22Rv1 (cell line): ENCODE measurements around the gene ERICH3.

ENCODE experiments used
- H3K27ac ChIP-seq: fragments of 450-650 bp; 2 replicates; pipeline ENCODE4 v1.5.1; 2017
- ZFX ChIP-seq: fragments of 450-650 bp; IDR thresholded peaks from 2 replicates; pipeline ENCODE4 v1.6.1; 2017; ENCODE audit warnings: antibody characterized with exemption, borderline replicate concordance
- TF ChIP-seq, protein P1 (sequence below): fragments of 450-650 bp; IDR thresholded peaks from 2 replicates; pipeline ENCODE4 v1.5.1; 2017; ENCODE audit warnings: mild to moderate bottlenecking

The ERICH3 gene

DNA sequence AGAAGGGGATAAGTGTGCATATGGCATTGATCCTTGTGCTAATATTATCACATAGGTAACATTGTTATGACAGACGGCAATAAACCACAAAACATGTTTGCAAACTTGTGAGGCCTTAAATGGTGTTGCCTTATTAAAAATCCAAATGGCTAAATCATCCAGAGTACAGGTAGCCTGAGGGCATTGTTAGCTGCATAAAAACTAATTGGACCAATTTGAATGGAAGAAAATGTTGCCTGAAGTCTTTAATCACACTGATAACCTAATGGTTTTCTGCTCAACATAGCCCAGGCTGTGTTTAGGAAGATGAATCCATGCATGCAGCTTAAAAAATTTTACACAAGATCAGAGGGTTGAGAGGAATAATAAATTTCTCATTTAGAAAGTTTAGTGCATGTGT is 141.8 kb downstream of the ERICH3 start:
- TF ChIP-seq, protein P1, sequence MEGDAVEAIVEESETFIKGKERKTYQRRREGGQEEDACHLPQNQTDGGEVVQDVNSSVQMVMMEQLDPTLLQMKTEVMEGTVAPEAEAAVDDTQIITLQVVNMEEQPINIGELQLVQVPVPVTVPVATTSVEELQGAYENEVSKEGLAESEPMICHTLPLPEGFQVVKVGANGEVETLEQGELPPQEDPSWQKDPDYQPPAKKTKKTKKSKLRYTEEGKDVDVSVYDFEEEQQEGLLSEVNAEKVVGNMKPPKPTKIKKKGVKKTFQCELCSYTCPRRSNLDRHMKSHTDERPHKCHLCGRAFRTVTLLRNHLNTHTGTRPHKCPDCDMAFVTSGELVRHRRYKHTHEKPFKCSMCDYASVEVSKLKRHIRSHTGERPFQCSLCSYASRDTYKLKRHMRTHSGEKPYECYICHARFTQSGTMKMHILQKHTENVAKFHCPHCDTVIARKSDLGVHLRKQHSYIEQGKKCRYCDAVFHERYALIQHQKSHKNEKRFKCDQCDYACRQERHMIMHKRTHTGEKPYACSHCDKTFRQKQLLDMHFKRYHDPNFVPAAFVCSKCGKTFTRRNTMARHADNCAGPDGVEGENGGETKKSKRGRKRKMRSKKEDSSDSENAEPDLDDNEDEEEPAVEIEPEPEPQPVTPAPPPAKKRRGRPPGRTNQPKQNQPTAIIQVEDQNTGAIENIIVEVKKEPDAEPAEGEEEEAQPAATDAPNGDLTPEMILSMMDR, result no peak
- TF ChIP-seq ZFX, result no peak
- H3K27ac ChIP-seq, result no peak overlapping the region

DNA sequence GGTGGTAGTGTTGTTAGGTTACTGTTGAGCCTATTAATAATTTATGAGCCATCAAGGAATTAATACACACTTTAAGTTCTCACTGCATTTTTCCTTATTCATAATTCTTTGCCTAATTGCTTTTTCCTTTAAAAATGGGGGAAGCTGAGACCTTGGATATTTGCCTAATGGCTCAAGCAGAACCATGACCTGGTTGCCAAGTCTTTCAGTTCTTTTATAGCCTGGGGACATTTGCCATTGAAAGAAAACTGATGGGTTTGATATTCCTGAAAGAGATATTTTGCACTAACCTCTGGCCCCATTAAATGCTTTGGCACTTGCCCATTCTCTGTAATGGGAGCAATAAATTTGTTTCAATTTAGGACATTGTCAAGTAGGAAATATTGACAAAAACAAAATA is 142.7 kb downstream of the ERICH3 start:
- H3K27ac ChIP-seq, result no peak overlapping the region

DNA sequence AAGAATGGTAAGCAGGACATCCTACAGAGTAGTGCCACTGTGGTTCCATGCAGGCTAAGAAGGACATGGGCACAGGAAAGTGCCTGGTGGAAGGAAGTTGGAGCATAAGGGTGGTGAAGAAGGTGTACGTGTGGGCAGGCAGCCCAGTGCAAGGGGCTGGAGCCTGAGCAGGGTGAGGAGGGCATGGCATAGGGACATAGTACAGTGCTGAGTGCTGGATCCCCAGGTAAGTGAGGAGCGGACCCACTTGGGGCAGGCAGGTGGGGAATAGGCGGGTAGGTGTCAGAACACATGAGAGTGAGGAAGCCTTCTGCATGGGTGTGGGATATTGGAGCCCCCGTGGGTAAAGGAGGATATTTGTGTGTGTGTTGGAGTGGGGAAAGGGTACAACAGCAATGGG is 145.5 kb downstream of the ERICH3 start:
- no peak overlapping the region for H3K27ac ChIP-seq
- TF ChIP-seq, protein P1, result no peak

More for the DNA sequence above, 142.7 kb downstream of the ERICH3 start:
- TF ChIP-seq, protein P1, result no peak
- TF ChIP-seq ZFX, result no peak

DNA sequence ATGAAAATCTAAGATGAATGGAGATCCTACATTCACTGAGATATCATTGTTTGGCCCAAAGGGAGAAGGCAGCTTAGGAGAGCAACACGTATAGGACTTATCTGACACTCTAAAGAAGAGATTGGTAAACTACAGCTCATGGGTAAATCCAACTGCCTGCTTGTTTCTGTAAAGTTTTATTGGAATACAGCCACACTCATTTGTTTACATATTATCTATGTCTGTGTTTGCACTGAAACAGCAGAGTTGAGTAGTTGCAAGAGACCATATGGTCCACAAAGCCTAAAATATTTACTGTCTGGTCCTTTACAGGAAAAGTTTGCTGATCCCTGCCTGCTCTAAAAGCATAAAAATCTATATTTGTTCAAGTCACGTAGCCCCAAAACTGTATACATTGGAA is 146.9 kb downstream of the ERICH3 start:
- no peak overlapping the region for H3K27ac ChIP-seq
- TF ChIP-seq, protein P1, result no peak
- no peak for TF ChIP-seq ZFX

DNA sequence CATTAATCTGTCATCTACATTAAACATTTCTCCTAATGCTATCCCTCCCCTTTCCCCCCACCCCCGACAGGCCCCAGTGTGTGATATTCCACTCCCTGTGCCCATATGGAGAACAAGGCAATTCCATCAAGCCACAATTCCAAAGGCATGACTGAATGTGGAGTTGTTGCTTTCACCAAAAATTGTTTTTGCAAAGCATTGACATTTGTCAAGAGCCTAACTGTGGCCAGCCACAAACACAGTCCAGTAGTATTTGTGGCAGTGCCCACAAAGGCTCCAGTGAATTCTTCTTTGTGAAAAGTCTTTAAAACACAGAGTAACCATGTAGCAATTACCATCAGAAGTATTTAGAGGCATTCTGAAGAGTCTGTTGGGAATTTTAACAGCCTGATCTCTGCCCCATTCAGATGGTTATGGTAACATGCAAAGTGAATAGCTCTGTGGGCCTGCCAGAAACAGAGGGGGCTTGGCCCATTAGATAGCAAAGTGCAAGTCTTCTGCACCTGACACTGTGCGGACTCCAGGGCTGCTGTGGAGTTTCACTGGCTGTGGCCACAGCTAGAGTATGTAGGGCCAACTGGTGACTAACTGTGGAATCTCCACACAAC is 149.6 kb downstream of the ERICH3 start:
- H3K27ac ChIP-seq, result no peak overlapping the region
- no peak for TF ChIP-seq ZFX
- TF ChIP-seq, protein P1, result no peak

DNA sequence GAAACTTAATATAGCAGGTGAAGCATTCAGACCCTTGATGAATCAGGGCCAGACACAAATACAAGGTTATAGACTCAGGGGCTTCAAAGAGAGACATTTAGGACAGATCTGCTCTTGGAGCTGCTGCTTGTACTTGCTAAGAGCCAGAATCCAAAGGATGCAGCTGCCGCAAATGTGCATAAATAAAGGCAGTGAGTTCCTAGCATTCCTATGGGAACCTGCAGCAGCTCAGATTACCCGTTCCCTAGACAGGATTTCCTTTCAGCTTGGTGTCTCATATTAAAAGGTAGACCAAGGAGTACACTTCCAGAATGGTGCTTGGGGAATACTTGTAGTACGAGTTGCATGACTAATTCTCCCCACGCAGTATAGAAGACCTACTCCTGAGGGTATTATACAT is 151.4 kb downstream of the ERICH3 start:
- TF ChIP-seq, protein P1, result no peak
- no peak for TF ChIP-seq ZFX
- no peak overlapping the region for H3K27ac ChIP-seq
